ENCODE data around the gene LRRC4B. TPM values are rescaled to one million over a fixed set of nuclear protein-coding genes. Genes with fewer than 3 reads are reported as not detected.

The LRRC4B gene
- polyA plus RNA-seq, 1 of the 3 experiments (the other 2 are of a cell fraction), result 6.9 TPM

GRCh38 chr19:50475736-50476223 lies 92.5 kb downstream of the LRRC4B start:
- peaks cover 15% of the 10 kb centered on the region for H3F3A ChIP-seq (replicated peaks; ENCODE audit: insufficient read depth)
- no peak overlapping the region; a peak in 1 of 4 replicates for H3K4me3 ChIP-seq (ENCODE audit: low read depth in 2 of 2, low read length in 1 of 2)
- H3K27me3 ChIP-seq (ENCODE audit: insufficient read depth), result no peaks in the 10 kb centered on the region
- TF ChIP-seq FOXM1 (IDR thresholded peaks at IDR 0.05; ENCODE audit: low read depth) (no peak), MXI1 (IDR thresholded peaks at IDR 0.05; ENCODE audit: low read depth, low read length) (no peak), MEF2A (IDR thresholded peaks at IDR 0.05; ENCODE audit: borderline replicate concordance, low read depth) (no peak), GATA2 (CRISPR knock-in tag; IDR thresholded peaks at IDR 0.05) (no peak), JUND (IDR thresholded peaks at IDR 0.05) (no peak), USF2 (IDR thresholded peaks at IDR 0.05; ENCODE audit: borderline replicate concordance, low read depth, low read length) (no peak), SIN3A (IDR thresholded peaks at IDR 0.05; ENCODE audit: borderline replicate concordance, low read depth, low read length) (no peak), ZBTB33 (IDR thresholded peaks at IDR 0.05; ENCODE audit: borderline replicate concordance, low read depth) (no peak), NRF1 (IDR thresholded peaks at IDR 0.05; ENCODE audit: low read depth, low read length) (no peak), EP300 (IDR thresholded peaks at IDR 0.05; ENCODE audit: borderline replicate concordance in 1 of 2, low read depth in 1 of 2, low read length in 1 of 2) (no peak), ELF1 (IDR thresholded peaks at IDR 0.05) (no peak), RAD21 (IDR thresholded peaks at IDR 0.05; ENCODE audit: low read length) (no peak), POLR2AphosphoS5 (IDR thresholded peaks at IDR 0.05; ENCODE audit: low read depth, low read length) (no peak), TEAD4 (IDR thresholded peaks at IDR 0.05; ENCODE audit: borderline replicate concordance, insufficient read depth) (no peak), TCF12 (IDR thresholded peaks at IDR 0.05) (no peak)
- TF ChIP-seq, protein P1, sequence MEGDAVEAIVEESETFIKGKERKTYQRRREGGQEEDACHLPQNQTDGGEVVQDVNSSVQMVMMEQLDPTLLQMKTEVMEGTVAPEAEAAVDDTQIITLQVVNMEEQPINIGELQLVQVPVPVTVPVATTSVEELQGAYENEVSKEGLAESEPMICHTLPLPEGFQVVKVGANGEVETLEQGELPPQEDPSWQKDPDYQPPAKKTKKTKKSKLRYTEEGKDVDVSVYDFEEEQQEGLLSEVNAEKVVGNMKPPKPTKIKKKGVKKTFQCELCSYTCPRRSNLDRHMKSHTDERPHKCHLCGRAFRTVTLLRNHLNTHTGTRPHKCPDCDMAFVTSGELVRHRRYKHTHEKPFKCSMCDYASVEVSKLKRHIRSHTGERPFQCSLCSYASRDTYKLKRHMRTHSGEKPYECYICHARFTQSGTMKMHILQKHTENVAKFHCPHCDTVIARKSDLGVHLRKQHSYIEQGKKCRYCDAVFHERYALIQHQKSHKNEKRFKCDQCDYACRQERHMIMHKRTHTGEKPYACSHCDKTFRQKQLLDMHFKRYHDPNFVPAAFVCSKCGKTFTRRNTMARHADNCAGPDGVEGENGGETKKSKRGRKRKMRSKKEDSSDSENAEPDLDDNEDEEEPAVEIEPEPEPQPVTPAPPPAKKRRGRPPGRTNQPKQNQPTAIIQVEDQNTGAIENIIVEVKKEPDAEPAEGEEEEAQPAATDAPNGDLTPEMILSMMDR (IDR thresholded peaks at IDR 0.05), result no peak
- TF ChIP-seq, protein P2, sequence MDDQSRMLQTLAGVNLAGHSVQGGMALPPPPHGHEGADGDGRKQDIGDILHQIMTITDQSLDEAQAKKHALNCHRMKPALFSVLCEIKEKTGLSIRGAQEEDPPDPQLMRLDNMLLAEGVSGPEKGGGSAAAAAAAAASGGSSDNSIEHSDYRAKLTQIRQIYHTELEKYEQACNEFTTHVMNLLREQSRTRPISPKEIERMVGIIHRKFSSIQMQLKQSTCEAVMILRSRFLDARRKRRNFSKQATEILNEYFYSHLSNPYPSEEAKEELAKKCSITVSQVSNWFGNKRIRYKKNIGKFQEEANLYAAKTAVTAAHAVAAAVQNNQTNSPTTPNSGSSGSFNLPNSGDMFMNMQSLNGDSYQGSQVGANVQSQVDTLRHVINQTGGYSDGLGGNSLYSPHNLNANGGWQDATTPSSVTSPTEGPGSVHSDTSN (IDR thresholded peaks at IDR 0.05), result no peak
- TF ChIP-seq, protein P3, sequence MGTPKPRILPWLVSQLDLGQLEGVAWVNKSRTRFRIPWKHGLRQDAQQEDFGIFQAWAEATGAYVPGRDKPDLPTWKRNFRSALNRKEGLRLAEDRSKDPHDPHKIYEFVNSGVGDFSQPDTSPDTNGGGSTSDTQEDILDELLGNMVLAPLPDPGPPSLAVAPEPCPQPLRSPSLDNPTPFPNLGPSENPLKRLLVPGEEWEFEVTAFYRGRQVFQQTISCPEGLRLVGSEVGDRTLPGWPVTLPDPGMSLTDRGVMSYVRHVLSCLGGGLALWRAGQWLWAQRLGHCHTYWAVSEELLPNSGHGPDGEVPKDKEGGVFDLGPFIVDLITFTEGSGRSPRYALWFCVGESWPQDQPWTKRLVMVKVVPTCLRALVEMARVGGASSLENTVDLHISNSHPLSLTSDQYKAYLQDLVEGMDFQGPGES (IDR thresholded peaks at IDR 0.05; ENCODE audit: low read depth, low read length), result no peak
- peaks cover 16% of the 10 kb centered on the region for H3K79me2 ChIP-seq (ENCODE audit: insufficient read depth)
- no peaks in the 10 kb centered on the region for H3K9me3 ChIP-seq
- no peak overlapping the region for H2AFZ ChIP-seq (ENCODE audit: low read depth)
- 87% methylated on average over 17 of the region's 29 CpGs for WGBS (ENCODE audit: low lambda C conversion rate)
- H3K4me1 ChIP-seq (ENCODE audit: control insufficient read depth in 1 of 2, insufficient read depth in 2 of 2, low read depth in 1 of 2, low read length in 1 of 2), result peaks cover 6 to 9% of the 10 kb centered on the region in 2 experiments; a peak in 2 of 4 replicates
- H3K4me2 ChIP-seq, result no peak overlapping the region
- no peak overlapping the region for H3K27ac ChIP-seq (ENCODE audit: low read depth in 2 of 2, low read length in 1 of 2)
- ChIA-PET POLR2A (no interaction called here), CTCF (no interaction called here)
- DNase-seq, result no peak
- peaks cover 7 to 17% of the 10 kb centered on the region in 2 experiments for H3K36me3 ChIP-seq (replicated peaks in 1 of 2; ENCODE audit: control insufficient read depth in 1 of 2, insufficient read depth in 2 of 2, low read length in 1 of 2)
- no peaks in the 10 kb centered on the region for H3K9me2 ChIP-seq
- no peak overlapping the region for H3K9ac ChIP-seq
- H4K20me1 ChIP-seq (ENCODE audit: insufficient read depth), result no peaks in the 10 kb centered on the region

Measured in SK-N-SH (cell line).